ENCODE measurements around the gene MAPK11.

Gene MAPK11

GRCh38 chr22:50243685-50244419, 26.3 kb downstream of the MAPK11 start:
- H3K27me3 Mint-ChIP-seq, result no peaks in the 10 kb centered on the region
- peak overlapping the region; percentile 98 to 100 for H3K4me3 Mint-ChIP-seq
- DNase-seq, result no peak
- H3K36me3 Mint-ChIP-seq, result peaks cover 19 to 20% of the 10 kb centered on the region in 2 donors
- H3K4me1 Mint-ChIP-seq, result peaks cover 26 to 56% of the 10 kb centered on the region in 2 donors
- peak overlapping the region; percentile 100 for H3K27ac Mint-ChIP-seq
- ATAC-seq (replicated peaks), result no peak
- H3K9me3 Mint-ChIP-seq, result no peaks in the 10 kb centered on the region

- peaks cover 25 to 58% of the 10 kb centered on the region in 2 donors for H3K4me1 Mint-ChIP-seq
- no peaks in the 10 kb centered on the region for H3K9me3 Mint-ChIP-seq
- ATAC-seq (replicated peaks), result no peak
These were observed 27.7 kb downstream of the MAPK11 start for GRCh38 chr22:50242406-50242949.

GRCh38 chr22:50238755-50239154, 31.4 kb downstream of the MAPK11 start:
- peaks cover 32 to 59% of the 10 kb centered on the region in 2 donors for H3K4me1 Mint-ChIP-seq
- H3K27ac Mint-ChIP-seq, result no peak overlapping the region
- ATAC-seq (replicated peaks) (no peak), DNase-seq (no peak)
- H3K36me3 Mint-ChIP-seq, result peaks cover 33 to 36% of the 10 kb centered on the region in 2 donors
- H3K4me3 Mint-ChIP-seq, result no peak overlapping the region
- peaks cover 7 to 8% of the 10 kb centered on the region in 2 donors for H3K9me3 Mint-ChIP-seq
- H3K27me3 Mint-ChIP-seq, result no peaks in the 10 kb centered on the region

More at GRCh38 chr22:50242406-50242949, 27.7 kb downstream of the MAPK11 start:
- no peak for DNase-seq
- Mint-ChIP-seq H3K27ac (no peak overlapping the region), H3K27me3 (no peaks in the 10 kb centered on the region), H3K4me3 (peak overlapping the region; percentile 98 to 100), H3K36me3 (peaks cover 20 to 21% of the 10 kb centered on the region in 2 donors)

GRCh38 chr22:50236731-50237409, 33.3 kb downstream of the MAPK11 start:
- H3K27me3 Mint-ChIP-seq, result no peaks in the 10 kb centered on the region
- DNase-seq, result no peak
- H3K4me3 Mint-ChIP-seq, result no peak overlapping the region
- H3K27ac Mint-ChIP-seq, result no peak overlapping the region
- H3K36me3 Mint-ChIP-seq, result peaks cover 46 to 51% of the 10 kb centered on the region in 2 donors
- H3K9me3 Mint-ChIP-seq, result peaks cover 7 to 8% of the 10 kb centered on the region in 2 donors
- H3K4me1 Mint-ChIP-seq, result peaks cover 31 to 45% of the 10 kb centered on the region in 2 donors
- no peak for ATAC-seq (replicated peaks)

- Mint-ChIP-seq H3K27ac (no peak overlapping the region), H3K36me3 (peaks cover 56 to 63% of the 10 kb centered on the region in 2 donors), H3K27me3 (no peaks in the 10 kb centered on the region), H3K4me3 (no peak overlapping the region), H3K4me1 (peaks cover 25 to 37% of the 10 kb centered on the region in 2 donors), H3K9me3 (peaks cover 7 to 8% of the 10 kb centered on the region in 2 donors)
- DNase-seq (no peak), ATAC-seq (replicated peaks) (no peak)
These were observed 37.0 kb downstream of the MAPK11 start for GRCh38 chr22:50233223-50233622.

GRCh38 chr22:50232481-50233151, 37.6 kb downstream of the MAPK11 start:
- DNase-seq, result no peak
- Mint-ChIP-seq H3K4me1 (peaks cover 22 to 31% of the 10 kb centered on the region in 2 donors), H3K9me3 (peaks cover 7 to 8% of the 10 kb centered on the region in 2 donors), H3K27me3 (no peaks in the 10 kb centered on the region), H3K36me3 (peaks cover 52 to 58% of the 10 kb centered on the region in 2 donors), H3K27ac (no peak overlapping the region), H3K4me3 (no peak overlapping the region)
- ATAC-seq (replicated peaks), result no peak

GRCh38 chr22:50229370-50229769, 40.8 kb downstream of the MAPK11 start:
- no peaks in the 10 kb centered on the region for H3K27me3 Mint-ChIP-seq
- H3K4me1 Mint-ChIP-seq, result peaks cover 12% of the 10 kb centered on the region in 2 donors
- no peak overlapping the region for H3K4me3 Mint-ChIP-seq
- ATAC-seq (replicated peaks), result no peak
- no peak overlapping the region for H3K27ac Mint-ChIP-seq
- H3K36me3 Mint-ChIP-seq, result peaks cover 46 to 53% of the 10 kb centered on the region in 2 donors
- peaks cover under 1 to 1% of the 10 kb centered on the region in 2 donors for H3K9me3 Mint-ChIP-seq
- no peak for DNase-seq

GRCh38 chr22:50228366-50228765, 41.8 kb downstream of the MAPK11 start:
- peaks cover 43 to 52% of the 10 kb centered on the region in 2 donors for H3K36me3 Mint-ChIP-seq
- H3K27ac Mint-ChIP-seq, result no peak overlapping the region

GRCh38 chr22:50227579-50228215, 42.5 kb downstream of the MAPK11 start:
- H3K27me3 Mint-ChIP-seq, result no peaks in the 10 kb centered on the region
- peaks cover 42 to 54% of the 10 kb centered on the region in 2 donors for H3K36me3 Mint-ChIP-seq

More at GRCh38 chr22:50228366-50228765, 41.8 kb downstream of the MAPK11 start:
- DNase-seq (no peak), ATAC-seq (replicated peaks) (no peak)
- H3K27me3 Mint-ChIP-seq, result no peaks in the 10 kb centered on the region
- H3K4me1 Mint-ChIP-seq, result peaks cover 4 to 6% of the 10 kb centered on the region in 2 donors
- no peaks in the 10 kb centered on the region for H3K9me3 Mint-ChIP-seq
- no peak overlapping the region for H3K4me3 Mint-ChIP-seq

GRCh38 chr22:50226875-50227165, 43.4 kb downstream of the MAPK11 start:
- no peak for DNase-seq
- no peaks in the 10 kb centered on the region for H3K9me3 Mint-ChIP-seq
- H3K4me3 Mint-ChIP-seq, result no peak overlapping the region
- ATAC-seq (replicated peaks), result no peak
- peaks cover 41 to 53% of the 10 kb centered on the region in 2 donors for H3K36me3 Mint-ChIP-seq
- H3K27me3 Mint-ChIP-seq, result no peaks in the 10 kb centered on the region
- peaks cover 4 to 6% of the 10 kb centered on the region in 2 donors for H3K4me1 Mint-ChIP-seq
- H3K27ac Mint-ChIP-seq, result no peak overlapping the region

More at GRCh38 chr22:50227579-50228215, 42.5 kb downstream of the MAPK11 start:
- Mint-ChIP-seq H3K27ac (no peak overlapping the region), H3K4me3 (no peak overlapping the region), H3K4me1 (peaks cover 4 to 6% of the 10 kb centered on the region in 2 donors), H3K9me3 (no peaks in the 10 kb centered on the region)
- ATAC-seq (replicated peaks) (no peak), DNase-seq (no peak)

GRCh38 chr22:50226063-50226874, 43.9 kb downstream of the MAPK11 start:
- DNase-seq, result no peak
- no peak for ATAC-seq (replicated peaks)
- Mint-ChIP-seq H3K4me1 (peaks cover 4 to 6% of the 10 kb centered on the region in 2 donors), H3K4me3 (no peak overlapping the region), H3K27ac (no peak overlapping the region), H3K9me3 (no peaks in the 10 kb centered on the region), H3K36me3 (peaks cover 42 to 54% of the 10 kb centered on the region in 2 donors), H3K27me3 (no peaks in the 10 kb centered on the region)

GRCh38 chr22:50225200-50225969, 44.8 kb downstream of the MAPK11 start:
- DNase-seq, result no peak
- Mint-ChIP-seq H3K36me3 (peaks cover 46 to 60% of the 10 kb centered on the region in 2 donors), H3K4me3 (no peak overlapping the region), H3K27me3 (no peaks in the 10 kb centered on the region), H3K9me3 (no peaks in the 10 kb centered on the region), H3K27ac (no peak overlapping the region), H3K4me1 (peaks cover 4 to 6% of the 10 kb centered on the region in 2 donors)
- ATAC-seq (replicated peaks), result no peak

GRCh38 chr22:50224071-50224470, 46.1 kb downstream of the MAPK11 start:
- DNase-seq (no peak), ATAC-seq (replicated peaks) (no peak)
- Mint-ChIP-seq H3K4me3 (no peak overlapping the region), H3K27ac (no peak overlapping the region), H3K36me3 (peaks cover 48 to 63% of the 10 kb centered on the region in 2 donors), H3K27me3 (no peaks in the 10 kb centered on the region), H3K4me1 (peaks cover 8 to 11% of the 10 kb centered on the region in 2 donors), H3K9me3 (no peaks in the 10 kb centered on the region)
